ENCODE results near the gene NPNT.

- TF ChIP-seq POLR2A (IDR thresholded peaks at IDR 0.05; ENCODE audit: low read depth) (no peak), CTCF (IDR thresholded peaks at IDR 0.05) (no peak)
Observed at GRCh38 chr4:106010761-106011160, 115.5 kb downstream of the NPNT start.
